H9 (cell line): ENCODE results near the gene C5orf22. TPM values are rescaled to one million over a fixed set of nuclear protein-coding genes. Genes with fewer than 3 reads are reported as not detected.

ENCODE experiments used
- DNase-seq: peaks from one replicate; pipeline ENCODE4 v3.0.0-alpha.2; 2017
- H2AFZ ChIP-seq: one replicate; pipeline ENCODE4 v1.6.1; 2013; ENCODE audit warnings: mild to moderate bottlenecking, low read length, control low read depth, moderate library complexity
- H2AK5ac ChIP-seq: 2 replicates; pipeline ENCODE4 v1.6.1; 2013; ENCODE audit warnings: low read length, control low read depth, mixed read lengths; ENCODE audit not compliant: insufficient read length
- H2BK120ac ChIP-seq: one replicate; pipeline ENCODE4 v1.6.1; 2013; ENCODE audit warnings: low read depth, mild to moderate bottlenecking, low read length, control low read depth, inconsistent platforms; ENCODE audit not compliant: poor library complexity, severe bottlenecking
- H2BK12ac ChIP-seq: 2 replicates; pipeline ENCODE4 v1.6.1; 2013; ENCODE audit warnings: low read length, control low read depth, mixed read lengths, low read depth; ENCODE audit not compliant: insufficient read length
- H2BK15ac ChIP-seq: 2 replicates; pipeline ENCODE4 v1.6.1; 2013; ENCODE audit warnings: low read depth, low read length, control low read depth
- H2BK20ac ChIP-seq: one replicate; pipeline ENCODE4 v1.6.1; 2013; ENCODE audit warnings: low read depth, mild to moderate bottlenecking, low read length, control low read depth, inconsistent platforms; ENCODE audit not compliant: poor library complexity, severe bottlenecking
- H2BK5ac ChIP-seq: 2 replicates; pipeline ENCODE4 v1.6.1; 2013; ENCODE audit warnings: low read length, control low read depth, mixed read lengths; ENCODE audit not compliant: insufficient read length
- H3K14ac ChIP-seq: 2 replicates; pipeline ENCODE4 v1.6.1; 2013; ENCODE audit warnings: low read length, control low read depth; ENCODE audit not compliant: insufficient read depth
- H3K18ac ChIP-seq: 2 replicates; pipeline ENCODE4 v1.6.1; 2013; ENCODE audit warnings: low read depth, mild to moderate bottlenecking, mixed read lengths, low read length, control low read depth; ENCODE audit not compliant: insufficient read length
- H3K23ac ChIP-seq: 2 replicates; pipeline ENCODE4 v1.6.1; 2013; ENCODE audit warnings: low read length, control low read depth, mixed read lengths, low read depth; ENCODE audit not compliant: insufficient read length
- H3K23me2 ChIP-seq: 2 replicates; pipeline ENCODE4 v1.6.1; 2013; ENCODE audit warnings: low read depth, mild to moderate bottlenecking, mixed read lengths, low read length, control low read depth; ENCODE audit not compliant: insufficient read length, poor library complexity, severe bottlenecking
- H3K27ac ChIP-seq: 2 replicates; pipeline ENCODE4 v1.5.1; 2013; ENCODE audit warnings: low read length, control low read depth, mixed read lengths, low read depth; ENCODE audit not compliant: insufficient read length
- H3K27me3 ChIP-seq: 2 replicates; pipeline ENCODE4 v1.6.1; 2013; ENCODE audit warnings: low read length, control low read depth, inconsistent platforms; ENCODE audit not compliant: insufficient read depth
- H3K4ac ChIP-seq: 2 replicates; pipeline ENCODE4 v1.6.1; 2013; ENCODE audit warnings: low read depth, mild to moderate bottlenecking, control low read depth, inconsistent platforms, low read length, moderate library complexity
- H3K4me1 ChIP-seq: 2 replicates; pipeline ENCODE4 v1.6.1; 2013; ENCODE audit warnings: low read length, control low read depth, inconsistent platforms; ENCODE audit not compliant: insufficient read depth
- H3K4me2 ChIP-seq: 2 replicates; pipeline ENCODE4 v1.6.1; 2013; ENCODE audit warnings: low read length, control low read depth, mixed read lengths; ENCODE audit not compliant: insufficient read length, insufficient read depth
- H3K56ac ChIP-seq: 2 replicates; pipeline ENCODE4 v1.6.1; 2013; ENCODE audit warnings: low read depth, mild to moderate bottlenecking, mixed read lengths, low read length, control low read depth; ENCODE audit not compliant: insufficient read length
- H3K79me1 ChIP-seq: 2 replicates; pipeline ENCODE4 v1.6.1; 2013; ENCODE audit warnings: low read depth, mild to moderate bottlenecking, moderate library complexity, low read length, control low read depth, inconsistent platforms; ENCODE audit not compliant: insufficient read depth, poor library complexity, severe bottlenecking
- H3K79me2 ChIP-seq: 2 replicates; pipeline ENCODE4 v1.6.1; 2013; ENCODE audit warnings: low read length, control low read depth, inconsistent platforms; ENCODE audit not compliant: insufficient read depth
- H3K9ac ChIP-seq: 2 replicates; pipeline ENCODE4 v1.6.1; 2013; ENCODE audit warnings: low read length, control low read depth, mixed read lengths; ENCODE audit not compliant: insufficient read length; ENCODE audit errors: extremely low read depth
- H3K9me3 ChIP-seq: one replicate; pipeline ENCODE4 v1.6.1; 2013; ENCODE audit warnings: low read depth, low read length, inconsistent platforms; ENCODE audit not compliant: control insufficient read depth
- H3T11ph ChIP-seq: one replicate; pipeline ENCODE4 v1.6.1; 2013; ENCODE audit warnings: mild to moderate bottlenecking, low read length, control low read depth, inconsistent platforms
- H4K20me1 ChIP-seq: one replicate; pipeline ENCODE4 v1.6.1; 2013; ENCODE audit not compliant: control insufficient read depth, insufficient read length, insufficient read depth
- H4K5ac ChIP-seq: 2 replicates; pipeline ENCODE4 v1.6.1; 2013; ENCODE audit warnings: low read depth, mild to moderate bottlenecking, mixed read lengths, low read length, control low read depth; ENCODE audit not compliant: insufficient read length
- H4K8ac ChIP-seq: replicated peaks from 2 replicates; pipeline ENCODE4 v1.6.1; 2013; ENCODE audit warnings: low read length, control low read depth, mixed read lengths, low read depth; ENCODE audit not compliant: insufficient read length
- H4K91ac ChIP-seq: 2 replicates; pipeline ENCODE4 v1.6.1; 2013; ENCODE audit warnings: low read depth, mild to moderate bottlenecking, moderate library complexity, mixed read lengths, low read length, control low read depth; ENCODE audit not compliant: insufficient read length
- H3K27ac Mint-ChIP-seq, 3 experiments: 2 replicates in 2 of 3; 3 replicates in 1 of 3; pipeline ENCODE4 v1.8.0; 2020 to 2021; ENCODE audit warnings: mixed read lengths in 3 of 3, mild to moderate bottlenecking in 1 of 3, moderate library complexity in 1 of 3
- H3K27me3 Mint-ChIP-seq: 2 replicates; pipeline ENCODE4 v1.8.0; 2021; ENCODE audit warnings: low read depth, mild to moderate bottlenecking, moderate library complexity, mixed read lengths
- H3K36me3 Mint-ChIP-seq, 3 experiments: 2 replicates in 2 of 3; 3 replicates in 1 of 3; pipeline ENCODE4 v1.8.0; 2020 to 2021; ENCODE audit warnings: low read depth in 3 of 3, mixed read lengths in 3 of 3; ENCODE audit not compliant: insufficient read depth in 1 of 3
- H3K4me1 Mint-ChIP-seq, 2 experiments: 2 replicates each; pipeline ENCODE4 v1.8.0; 2020; ENCODE audit warnings: mixed read lengths in 2 of 2
- H3K4me3 Mint-ChIP-seq, 2 experiments: 2 replicates in 1 of 2; 3 replicates in 1 of 2; pipeline ENCODE4 v1.8.0; 2020 to 2021; ENCODE audit warnings: mild to moderate bottlenecking in 2 of 2, mixed read lengths in 2 of 2, moderate library complexity in 1 of 2
- H3K9me3 Mint-ChIP-seq, 2 experiments: 2 replicates in 1 of 2; 3 replicates in 1 of 2; pipeline ENCODE4 v1.8.0; 2020; ENCODE audit warnings: mild to moderate bottlenecking in 2 of 2, mixed read lengths in 2 of 2, moderate library complexity in 1 of 2
- CTCF ChIP-seq: fragments of 200-600 bp; sonication (generic); conservative IDR thresholded peaks from 3 replicates; pipeline ENCODE4 v1.8.0; 2021; ENCODE audit warnings: antibody characterized with exemption, mild to moderate bottlenecking
- WGBS: extraction: QIAGEN DNeasy Blood & Tissue Kit; methylation state at CpG from one replicate; pipeline ENCODE4 v1.1.7; 2013; ENCODE audit warnings: missing lambda C conversion rate, low lambda C conversion rate, mixed read lengths; ENCODE audit not compliant: insufficient read length; ENCODE audit errors: extremely low coverage; 5-methylcytosine and 5-hydroxymethylcytosine counted together
- total RNA-seq: library from RNA; stranded (reverse); gene quantifications from 2 replicates; pipeline ENCODE4 v1.2.1, GENCODE V29; 2021

C5orf22 gene
- total RNA-seq, 1 experiment from 2014 or later, result 34.0 TPM

- no peak overlapping the region for H3K23ac ChIP-seq
- H2BK12ac ChIP-seq, result no peak overlapping the region
- H4K8ac ChIP-seq, result no peak overlapping the region
- no peak overlapping the region for H4K5ac ChIP-seq
- Mint-ChIP-seq H3K27ac (no peak overlapping the region), H3K9me3 (no peaks in the 10 kb centered on the region), H3K4me3 (no peak overlapping the region), H3K27me3 (no peaks in the 10 kb centered on the region), H3K36me3 (peaks cover 37 to 63% (median 63%) of the 10 kb centered on the region in 3 experiments), H3K4me1 (no peaks in the 10 kb centered on the region)
- H2AFZ ChIP-seq, result no peak overlapping the region
- H3K4me1 ChIP-seq, result no peaks in the 10 kb centered on the region
- no peak overlapping the region for H3K4ac ChIP-seq
- no peak overlapping the region for H4K91ac ChIP-seq
- DNase-seq, result no peak
- no peak overlapping the region for H3K56ac ChIP-seq
- H3K4me2 ChIP-seq, result no peak overlapping the region
- no peak overlapping the region for H2BK20ac ChIP-seq
- no peaks in the 10 kb centered on the region for H3K23me2 ChIP-seq
- no peak overlapping the region for H2BK5ac ChIP-seq
- no peaks in the 10 kb centered on the region for H3K79me1 ChIP-seq
- TF ChIP-seq CTCF, result no peak
- H2BK120ac ChIP-seq, result no peak overlapping the region
- no peaks in the 10 kb centered on the region for H4K20me1 ChIP-seq
- no peak overlapping the region for H3K18ac ChIP-seq
- no peaks in the 10 kb centered on the region for H3K27me3 ChIP-seq
- H3K9ac ChIP-seq, result no peak overlapping the region
- H2BK15ac ChIP-seq, result no peak overlapping the region
- H3K14ac ChIP-seq, result no peak overlapping the region
- H3K9me3 ChIP-seq, result no peaks in the 10 kb centered on the region
- no CpG with 5 or more reads among the region's 4 CpGs for WGBS
- no peak overlapping the region for H3K27ac ChIP-seq
- no peak overlapping the region for H2AK5ac ChIP-seq
- no peaks in the 10 kb centered on the region for H3K79me2 ChIP-seq
- no peak overlapping the region for H3T11ph ChIP-seq
Measured at GRCh38 chr5:31523041-31523440, 9.1 kb upstream of the C5orf22 start.
